ENCODE data around the gene TRIM38. TPM values are rescaled to one million over a fixed set of nuclear protein-coding genes. Genes with fewer than 3 reads are reported as not detected.
A peak's percentile ranks its signal among the peaks of the same experiment; 100 is the strongest.
"Not testable (repeated sequence)": the region's sequence is repeated elsewhere in the genome, so short reads cannot be mapped to it uniquely, and the experiment has no call there.

TRIM38 gene
- total RNA-seq, 2 experiments from 2014 or later: 24.9 TPM

GRCh38 chr6:25992413-25993340 lies 30.1 kb downstream of the TRIM38 start:
- ATAC-seq (peak; percentile 94), DNase-seq (peak; percentile 97)
- no peaks in the 10 kb centered on the region for H3K9me3 Mint-ChIP-seq (ENCODE audit: low read depth)
- H3K36me3 Mint-ChIP-seq (ENCODE audit: low read depth): peaks cover 6% of the 10 kb centered on the region
- no peaks in the 10 kb centered on the region for H3K27me3 Mint-ChIP-seq
- intact Hi-C loops (cut with DNase I, micrococcal nuclease): loop anchor here (1.0 to 10.0 kb wide), 8 partner anchors 25 to 718 kb away; partner anchors contain the start of genes TRIM38 (in 2 of the 2) and CARMIL1 (in 1 of the 2)
- POLR2A ChIA-PET: interaction anchor here (0.9 to 3.3 kb wide), 8 partner anchors 17 to 53 kb away, joined by 3 to 30 read pairs (median 5); partner anchors contain the start of gene TRIM38
- peak overlapping the region; percentile 95 for H3K27ac Mint-ChIP-seq
- H3K4me1 Mint-ChIP-seq: peaks cover 27% of the 10 kb centered on the region
- peak overlapping the region; percentile 82 for H3K4me3 Mint-ChIP-seq
- CTCF ChIA-PET: interaction anchor here (0.6 to 4.2 kb wide), 33 partner anchors 11 to 1769 kb away, joined by 3 to 48 read pairs (median 4); partner anchors contain the start of gene TRIM38

GRCh38 chr6:25993341-25993684 lies 30.7 kb downstream of the TRIM38 start:
- peak; percentile 12 for DNase-seq
- intact Hi-C loops (cut with DNase I, micrococcal nuclease): loop anchor here (2.0 to 10.0 kb wide), 3 partner anchors 61 to 719 kb away; partner anchors contain the start of gene CARMIL1 (in 1 of the 2)
- not testable (repeated sequence) for ATAC-seq; H3K27ac Mint-ChIP-seq; H3K9me3 Mint-ChIP-seq (ENCODE audit: low read depth); H3K36me3 Mint-ChIP-seq (ENCODE audit: low read depth); H3K27me3 Mint-ChIP-seq
- peaks cover 27% of the 10 kb centered on the region for H3K4me1 Mint-ChIP-seq
- ChIA-PET CTCF (interaction anchor here (0.5 to 4.2 kb wide), 14 partner anchors 10 to 1224 kb away, joined by 3 to 48 read pairs (median 8); partner anchors contain the start of gene TRIM38), POLR2A (interaction anchor here (0.9 to 3.3 kb wide), 4 partner anchors 27 to 52 kb away, joined by 3 to 30 read pairs (median 6); partner anchors contain the start of gene TRIM38)
- peak overlapping the region; percentile 82 for H3K4me3 Mint-ChIP-seq

- H3K4me3 Mint-ChIP-seq: no peak overlapping the region
- no peak overlapping the region for H3K27ac Mint-ChIP-seq
- H3K27me3 Mint-ChIP-seq: no peaks in the 10 kb centered on the region
- H3K36me3 Mint-ChIP-seq (ENCODE audit: low read depth): peaks cover 13% of the 10 kb centered on the region
- intact Hi-C loops (cut with DNase I, micrococcal nuclease): loop anchor here in 1 of 2 experiments (10.0 kb wide), 1 partner anchor 721 kb away; the partner anchor contains the start of gene CARMIL1
- no peak for DNase-seq
- H3K9me3 Mint-ChIP-seq (ENCODE audit: low read depth): no peaks in the 10 kb centered on the region
- no peak for ATAC-seq
- H3K4me1 Mint-ChIP-seq: peaks cover 27% of the 10 kb centered on the region
- CTCF ChIA-PET: interaction anchor here (1.1 kb wide), 1 partner anchor 52 kb away, joined by 3 read pairs; no protein-coding TSS in a partner anchor
- POLR2A ChIA-PET: no interaction called here
Measured at GRCh38 chr6:25995507-25995906, 32.9 kb downstream of the TRIM38 start.

GRCh38 chr6:25997921-25998320 lies 35.3 kb downstream of the TRIM38 start:
- Mint-ChIP-seq H3K27ac (peak overlapping the region; percentile 9), H3K4me1 (peaks cover 14% of the 10 kb centered on the region), H3K9me3 (ENCODE audit: low read depth) (no peaks in the 10 kb centered on the region), H3K4me3 (no peak overlapping the region), H3K27me3 (no peaks in the 10 kb centered on the region), H3K36me3 (ENCODE audit: low read depth) (peaks cover 18% of the 10 kb centered on the region)
- ChIA-PET POLR2A (interaction anchor here (0.5 kb wide), 1 partner anchor 19 kb away, joined by 4 read pairs; a partner anchor contains a TSS), CTCF (interaction anchor here (0.6 to 1.2 kb wide), 2 partner anchors 18 to 338 kb away, joined by 3 read pairs; no protein-coding TSS in a partner anchor)
- DNase-seq (no peak), ATAC-seq (no peak)
- intact Hi-C loops (cut with DNase I, micrococcal nuclease): loop anchor here in 1 of 2 experiments (10.0 kb wide), 1 partner anchor 723 kb away; the partner anchor contains the start of gene CARMIL1

GRCh38 chr6:25998379-25998778 lies 35.8 kb downstream of the TRIM38 start:
- intact Hi-C loops (cut with DNase I, micrococcal nuclease): loop anchor here in 1 of 2 experiments (10.0 kb wide), 1 partner anchor 724 kb away; the partner anchor contains the start of gene CARMIL1
- Mint-ChIP-seq H3K36me3 (ENCODE audit: low read depth) (peaks cover 18% of the 10 kb centered on the region), H3K27ac (no peak overlapping the region), H3K9me3 (ENCODE audit: low read depth) (no peaks in the 10 kb centered on the region), H3K4me3 (no peak overlapping the region), H3K27me3 (no peaks in the 10 kb centered on the region), H3K4me1 (peaks cover 13% of the 10 kb centered on the region)
- ATAC-seq (no peak), DNase-seq (no peak)
- CTCF ChIA-PET: interaction anchor here (0.6 to 1.2 kb wide), 3 partner anchors 17 to 338 kb away, joined by 3 read pairs; a partner anchor contains a TSS
- POLR2A ChIA-PET: no interaction called here

GRCh38 chr6:25999225-25999624 lies 36.6 kb downstream of the TRIM38 start:
- DNase-seq; H3K4me3 Mint-ChIP-seq; ATAC-seq; H3K27ac Mint-ChIP-seq; H3K9me3 Mint-ChIP-seq (ENCODE audit: low read depth); POLR2A ChIA-PET; H3K27me3 Mint-ChIP-seq; H3K4me1 Mint-ChIP-seq: not testable (repeated sequence)
- CTCF ChIA-PET: interaction anchor here (1.0 kb wide), 1 partner anchor 18 kb away, joined by 3 read pairs; a partner anchor contains a TSS
- intact Hi-C loops (cut with DNase I, micrococcal nuclease): loop anchor here in 1 of 2 experiments (10.0 kb wide), 1 partner anchor 724 kb away; the partner anchor contains the start of gene CARMIL1
- H3K36me3 Mint-ChIP-seq (ENCODE audit: low read depth): peaks cover 18% of the 10 kb centered on the region

GRCh38 chr6:26000366-26001144 lies 38.0 kb downstream of the TRIM38 start:
- H3K36me3 Mint-ChIP-seq (ENCODE audit: low read depth): peaks cover 23% of the 10 kb centered on the region
- no peak overlapping the region for H3K4me3 Mint-ChIP-seq
- no peak overlapping the region for H3K27ac Mint-ChIP-seq
- H3K9me3 Mint-ChIP-seq (ENCODE audit: low read depth): no peaks in the 10 kb centered on the region
- POLR2A ChIA-PET: interaction anchor here (0.6 kb wide), 2 partner anchors 22 to 61 kb away, joined by 4 to 5 read pairs; no protein-coding TSS in a partner anchor
- intact Hi-C loops (cut with DNase I, micrococcal nuclease): no loop called here
- no peak for DNase-seq
- no peak for ATAC-seq
- no peaks in the 10 kb centered on the region for H3K27me3 Mint-ChIP-seq
- CTCF ChIA-PET: interaction anchor here (0.7 to 1.0 kb wide), 3 partner anchors 9 to 212 kb away, joined by 3 to 4 read pairs (median 3); no protein-coding TSS in a partner anchor
- peaks cover under 1% of the 10 kb centered on the region for H3K4me1 Mint-ChIP-seq

- Mint-ChIP-seq H3K4me1 (peaks cover 3% of the 10 kb centered on the region), H3K4me3 (no peak overlapping the region), H3K27me3 (no peaks in the 10 kb centered on the region), H3K36me3 (ENCODE audit: low read depth) (peaks cover 18% of the 10 kb centered on the region), H3K9me3 (ENCODE audit: low read depth) (no peaks in the 10 kb centered on the region), H3K27ac (no peak overlapping the region)
- ChIA-PET POLR2A (interaction anchor here (0.7 to 1.4 kb wide), 4 partner anchors 14 to 40 kb away, joined by 3 to 5 read pairs (median 4); a partner anchor contains a TSS), CTCF (interaction anchor here (0.6 to 4.4 kb wide), 27 partner anchors 10 to 924 kb away, joined by 3 to 45 read pairs (median 3); partner anchors contain the start of gene HFE)
- DNase-seq (peak; percentile 65), ATAC-seq (peak; percentile 47)
- intact Hi-C loops (cut with DNase I, micrococcal nuclease): loop anchor here (1.0 to 2.0 kb wide), 2 partner anchors 215 to 282 kb away; no protein-coding TSS in a partner anchor
Measured at GRCh38 chr6:26003102-26003694, 40.6 kb downstream of the TRIM38 start.

- ATAC-seq (no peak), DNase-seq (no peak)
- CTCF ChIA-PET: interaction anchor here (0.6 to 2.2 kb wide), 7 partner anchors 10 to 405 kb away, joined by 3 to 9 read pairs (median 3); no protein-coding TSS in a partner anchor
- Mint-ChIP-seq H3K9me3 (ENCODE audit: low read depth) (no peaks in the 10 kb centered on the region), H3K27me3 (no peaks in the 10 kb centered on the region), H3K4me1 (peaks cover 3% of the 10 kb centered on the region), H3K4me3 (no peak overlapping the region), H3K36me3 (ENCODE audit: low read depth) (peaks cover 6% of the 10 kb centered on the region), H3K27ac (peak overlapping the region; percentile 29)
- intact Hi-C loops (cut with DNase I, micrococcal nuclease): no loop called here
- POLR2A ChIA-PET: interaction anchor here (0.9 kb wide), 1 partner anchor 14 kb away, joined by 5 read pairs; a partner anchor contains a TSS
Measured at GRCh38 chr6:26006086-26006939, 43.7 kb downstream of the TRIM38 start.
